Amniotic epithelial cell (primary cell): Measurements from ENCODE around the gene P2RX5.

Source experiments
- DNase-seq: peaks from one replicate; pipeline ENCODE4 v3.0.0-alpha.2; 2010; ENCODE audit warnings: low read depth

P2RX5 gene

DNA sequence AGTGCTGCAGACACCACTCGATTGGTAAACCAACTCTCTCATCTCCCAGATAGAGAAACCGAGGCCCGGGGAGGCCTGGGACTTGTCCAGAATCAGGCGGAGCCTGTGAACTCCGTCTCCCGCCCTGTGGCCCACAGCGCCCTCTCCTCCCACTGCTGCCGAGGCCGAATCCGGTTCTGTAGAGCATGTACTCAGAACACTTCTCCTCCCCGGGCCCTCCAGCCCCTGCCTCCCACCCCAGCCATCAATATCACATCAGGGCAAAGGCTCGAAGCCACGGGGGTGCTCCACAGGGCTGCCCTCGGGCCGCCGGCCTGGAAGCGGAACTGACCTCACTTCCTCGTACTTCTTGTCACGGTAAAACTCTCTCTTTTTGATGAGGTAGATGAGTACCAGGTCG, 14.4 kb downstream of the P2RX5 start:
- DNase-seq, result no peak

DNA sequence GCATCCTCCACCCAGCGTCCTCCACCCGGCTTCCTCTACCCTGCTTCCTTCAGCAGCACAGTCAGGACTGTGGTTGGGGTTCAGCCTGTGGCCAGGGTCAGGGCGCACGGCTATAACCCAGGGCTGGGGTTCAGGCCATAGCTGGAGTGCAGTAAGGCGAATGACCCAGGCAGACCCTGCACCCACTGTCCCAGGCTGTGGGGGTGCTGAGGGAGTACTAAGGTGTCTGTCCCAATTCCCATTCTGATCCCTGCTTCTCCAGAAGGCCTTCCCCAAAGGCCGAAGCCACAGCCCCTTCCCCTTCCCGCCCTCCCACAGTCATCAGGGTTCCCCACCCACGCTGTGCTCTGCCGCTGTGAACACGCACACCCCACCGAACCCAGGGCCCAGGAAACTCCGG, 14.9 kb downstream of the P2RX5 start:
- no peak for DNase-seq

DNA sequence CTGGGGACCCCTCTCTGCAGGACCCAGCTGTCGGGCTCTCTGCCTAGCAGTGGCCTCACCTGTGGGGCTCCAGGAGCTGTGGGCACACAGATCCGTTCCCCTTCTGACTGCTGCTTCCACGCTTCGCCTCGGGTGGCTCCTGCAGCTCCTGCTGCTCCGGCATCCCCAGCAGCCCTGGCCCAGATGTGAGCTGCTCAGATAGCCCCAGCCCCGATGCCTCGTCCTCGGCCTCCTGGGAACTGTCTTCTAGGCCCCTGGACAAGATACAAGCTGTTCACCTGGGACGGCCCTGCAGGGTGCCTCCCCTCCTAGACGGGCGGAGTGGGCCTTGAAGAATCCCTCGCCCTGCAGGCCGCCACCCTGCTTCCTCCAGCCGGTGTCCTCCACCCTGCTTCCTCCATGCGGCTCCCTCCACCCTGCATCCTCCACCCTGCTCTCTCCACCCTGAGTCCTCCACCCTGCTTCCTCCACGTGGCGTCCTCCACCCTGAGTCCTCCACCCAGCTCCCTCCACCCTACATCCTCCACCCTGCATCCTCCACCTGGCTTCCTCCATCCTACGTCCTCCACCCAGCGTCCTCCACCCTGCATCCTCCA, 16.3 kb downstream of the P2RX5 start:
- no peak for DNase-seq

DNA sequence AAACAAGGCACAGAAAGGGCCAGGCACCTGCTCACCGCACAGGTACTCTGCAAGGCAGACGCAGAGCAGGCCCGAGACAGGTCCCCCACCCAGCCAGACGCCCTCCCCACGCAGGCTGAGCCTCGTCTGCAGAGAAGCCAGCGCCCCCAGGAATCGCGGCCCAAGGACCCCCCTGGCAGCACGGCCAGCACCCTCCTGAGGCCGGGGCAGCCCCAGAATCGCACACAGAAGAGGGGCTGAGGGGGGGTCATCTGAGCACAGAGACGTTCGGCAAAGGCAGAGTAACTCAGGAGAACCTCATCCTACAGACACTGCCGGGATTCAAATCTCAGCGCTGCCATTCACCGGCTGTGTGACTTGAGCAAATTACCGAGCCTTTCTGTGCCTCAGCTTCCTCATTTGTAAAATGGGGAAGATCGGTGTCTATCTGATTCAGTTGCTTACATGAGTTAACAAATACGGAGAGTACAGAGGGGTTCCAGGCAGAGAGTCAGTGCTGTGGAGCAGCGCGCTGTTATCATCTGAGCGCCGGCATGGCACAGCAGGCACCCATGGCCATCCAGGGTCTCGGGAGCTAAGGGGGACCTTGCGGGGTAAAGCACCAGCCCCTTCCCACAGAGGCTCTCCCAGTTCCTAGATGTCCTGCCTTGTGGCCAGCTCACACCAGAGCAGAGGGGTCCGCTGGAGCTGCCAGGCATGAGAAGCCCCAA, 17.0 kb downstream of the P2RX5 start:
- no peak for DNase-seq

DNA sequence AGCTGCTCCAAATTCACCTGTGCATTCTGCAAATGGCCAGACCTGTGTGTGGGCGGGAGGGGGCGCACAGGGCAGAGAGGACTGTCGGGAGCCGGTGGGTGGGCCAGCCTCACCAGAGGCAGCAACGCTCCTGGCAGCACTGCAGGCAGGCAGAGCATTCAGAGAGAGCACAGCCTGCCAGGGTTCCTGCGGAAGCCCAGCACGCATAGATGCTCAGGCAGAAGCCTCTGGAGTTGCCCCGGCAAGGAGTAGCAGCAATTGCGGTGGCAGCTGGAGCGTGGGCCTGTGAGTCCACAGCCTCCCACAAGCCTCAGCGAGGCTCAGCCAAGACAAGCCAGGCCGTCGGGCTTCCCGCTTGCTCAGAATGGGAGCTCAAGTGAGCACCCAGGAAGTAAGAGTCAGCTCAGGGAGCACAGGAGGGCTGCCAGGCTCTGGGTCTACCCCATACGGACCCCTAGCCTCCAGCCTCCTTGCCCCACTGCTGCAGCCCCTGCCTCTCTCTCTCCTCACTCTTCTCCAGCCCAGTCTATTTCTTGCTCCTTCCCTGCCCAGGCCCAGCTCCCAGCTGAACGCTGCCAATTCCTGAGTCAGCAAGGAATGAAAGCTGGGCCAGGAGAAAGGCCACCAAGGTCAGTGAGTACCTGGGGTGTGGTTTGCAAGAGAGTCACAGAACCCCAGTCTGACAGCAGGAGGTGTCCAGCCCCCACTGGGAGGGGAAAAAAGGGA, 17.7 kb downstream of the P2RX5 start:
- peak; percentile 29 for DNase-seq

DNA sequence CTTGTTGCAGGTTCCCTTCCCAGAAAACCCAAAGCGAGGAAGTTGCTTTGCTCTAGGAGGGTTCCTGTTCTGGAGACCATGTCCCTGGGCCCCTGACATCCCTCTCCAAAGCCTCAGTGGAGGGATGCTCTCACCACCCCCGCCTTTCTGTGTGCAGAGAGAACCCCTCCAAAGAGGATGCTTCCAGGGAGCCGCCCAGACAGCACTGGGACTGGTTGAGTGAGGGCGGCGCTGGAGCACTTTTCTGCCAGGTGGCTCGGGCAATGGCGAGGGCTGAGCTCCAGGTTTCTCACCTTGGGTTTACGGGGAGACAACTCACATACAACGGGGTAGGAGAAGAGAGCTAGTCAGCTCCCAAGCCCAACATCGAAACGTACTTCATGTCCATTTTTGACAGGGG, 20.1 kb downstream of the P2RX5 start:
- no peak for DNase-seq

DNA sequence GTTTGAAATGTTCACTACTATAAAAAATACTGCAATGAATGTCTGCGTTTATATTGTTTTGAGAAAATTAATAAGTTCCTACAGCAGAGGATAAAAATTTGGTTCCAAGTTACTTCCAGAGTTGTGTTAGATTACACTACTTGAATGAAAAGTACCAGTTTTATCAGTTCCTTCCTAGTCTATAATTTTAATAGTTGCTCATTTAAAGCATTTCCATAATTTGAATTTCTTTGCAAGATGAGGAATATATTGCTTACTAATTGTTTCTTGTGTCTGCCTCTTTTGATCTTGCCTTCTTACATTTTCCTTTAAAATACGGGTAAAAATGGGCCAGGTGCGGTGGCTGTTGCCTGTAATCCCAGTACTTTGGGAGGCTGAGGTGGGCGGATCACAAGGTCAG, 23.4 kb downstream of the P2RX5 start:
- DNase-seq, result no peak

DNA sequence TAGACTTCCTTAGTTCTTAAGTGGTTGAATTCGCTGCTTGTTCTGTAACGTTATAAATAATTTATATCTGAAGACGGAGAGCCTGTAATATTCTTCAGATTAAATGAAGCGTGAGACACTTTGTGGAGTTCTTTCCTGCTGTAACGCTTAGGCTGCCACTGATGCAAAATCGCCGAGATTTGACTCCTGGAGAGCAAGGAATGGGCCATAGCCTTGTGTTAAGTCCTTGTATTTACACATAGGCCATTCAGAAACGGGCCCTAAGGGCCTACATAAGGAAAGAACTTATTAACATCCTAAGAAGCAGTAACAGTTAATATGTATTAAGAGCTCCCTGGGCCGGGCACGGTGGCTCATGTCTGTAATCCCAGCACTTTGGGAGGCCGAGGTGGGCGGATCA, 26.4 kb downstream of the P2RX5 start:
- no peak for DNase-seq

DNA sequence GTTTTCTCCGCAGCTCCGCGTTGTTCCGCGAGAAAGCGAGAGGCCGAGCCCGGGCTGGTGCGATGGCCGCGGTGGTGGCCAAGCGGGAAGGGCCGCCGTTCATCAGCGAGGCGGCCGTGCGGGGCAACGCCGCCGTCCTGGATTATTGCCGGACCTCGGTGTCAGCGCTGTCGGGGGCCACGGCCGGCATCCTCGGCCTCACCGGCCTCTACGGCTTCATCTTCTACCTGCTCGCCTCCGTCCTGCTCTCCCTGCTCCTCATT, 26.9 kb downstream of the P2RX5 start:
- no peak for DNase-seq

DNA sequence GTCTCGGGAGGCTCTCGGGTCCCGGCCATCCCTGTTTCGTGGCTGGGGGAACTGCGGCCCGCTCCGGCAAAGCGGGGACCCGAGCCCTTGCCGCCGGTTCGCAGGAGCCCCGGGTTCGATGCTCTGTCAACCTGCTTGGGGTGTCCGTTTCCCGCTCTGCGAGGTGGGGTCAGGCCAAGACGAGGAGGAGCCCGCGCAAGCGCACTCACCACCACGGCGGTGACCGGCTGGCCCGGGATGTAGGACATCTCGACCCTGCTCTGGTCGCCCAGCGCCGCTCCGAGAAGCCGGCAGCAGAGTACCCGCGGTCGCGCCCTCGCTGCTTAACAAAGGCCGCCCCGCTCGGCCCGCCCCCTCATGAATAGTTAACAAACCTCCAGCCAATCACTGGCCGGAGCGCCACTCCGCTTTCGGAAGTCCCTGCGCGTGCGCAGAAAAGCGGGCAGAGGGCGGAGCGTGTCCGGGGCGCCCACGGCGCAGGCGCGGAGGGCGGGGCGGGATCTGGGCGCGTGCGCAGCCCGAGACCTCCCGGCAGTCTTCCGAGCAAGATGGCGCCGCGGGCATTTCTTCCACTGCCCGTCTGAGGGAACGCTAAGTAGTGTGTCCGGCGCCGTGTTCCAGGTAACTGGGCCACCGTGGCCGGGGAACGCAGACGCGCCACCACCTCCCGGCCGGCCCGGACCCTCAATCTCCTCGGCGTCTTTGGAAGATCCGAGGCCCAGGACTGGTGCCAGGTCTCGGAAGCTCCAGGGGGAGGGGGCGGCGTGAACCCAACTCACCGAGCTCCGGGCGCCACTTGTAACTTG, 27.5 kb downstream of the P2RX5 start, which contains the start of the genes EMC6 and TAX1BP3:
EMC6 (plus strand) TSS at position 534 of the 806 bp plus-strand sequence. CDS start 335 bp downstream, outside the sequence.
TAX1BP3 (minus strand) TSS at position 300 of the 806 bp plus-strand sequence; CDS start at position 248, 52 bp downstream.
- DNase-seq, result peak; percentile 92

DNA sequence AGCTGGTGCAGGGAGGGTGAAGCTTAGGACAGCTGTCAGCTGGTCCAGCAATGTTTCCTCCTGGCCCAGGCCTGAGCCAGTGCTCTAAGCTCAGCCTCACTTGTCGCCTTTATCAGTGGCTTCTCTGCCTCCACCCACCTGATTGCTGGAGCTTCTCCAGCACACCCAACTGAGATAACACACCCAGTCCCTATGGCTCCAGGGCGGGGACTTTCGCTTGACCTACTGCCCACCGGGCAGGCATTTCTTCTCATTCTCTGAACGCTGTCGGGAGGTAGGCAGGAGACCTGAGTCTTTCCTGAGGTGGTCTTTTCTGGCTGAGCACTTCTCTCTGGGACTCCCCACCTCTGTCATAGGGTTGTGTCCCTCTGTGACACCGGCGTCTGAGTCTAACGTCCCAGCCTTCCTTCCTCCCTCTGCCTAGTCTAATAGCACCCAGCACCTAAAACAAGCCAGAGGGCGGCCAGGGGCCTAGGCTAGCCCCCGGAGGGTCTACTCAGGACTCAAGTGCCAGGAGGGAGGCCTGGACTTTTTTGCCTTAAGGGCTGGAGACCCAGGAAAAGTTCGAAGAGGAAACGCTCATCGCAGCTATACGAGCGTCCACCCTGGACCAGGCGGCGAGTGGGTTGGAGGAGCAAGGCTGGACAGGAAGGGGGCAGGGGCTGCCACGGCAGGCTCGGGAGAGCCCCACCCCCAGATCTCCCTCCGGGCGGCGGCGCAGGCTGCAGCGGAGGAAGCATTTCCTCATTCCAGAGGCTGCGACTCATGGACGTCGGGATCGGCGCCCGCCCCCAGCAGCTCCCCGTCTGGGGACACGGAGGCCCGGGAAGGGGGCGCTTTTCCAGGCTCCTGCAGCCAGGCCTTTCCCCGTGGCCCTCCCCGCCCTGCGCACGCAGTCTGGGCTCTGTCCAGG, 28.3 kb downstream of the P2RX5 start:
- peak; percentile 87 for DNase-seq

DNA sequence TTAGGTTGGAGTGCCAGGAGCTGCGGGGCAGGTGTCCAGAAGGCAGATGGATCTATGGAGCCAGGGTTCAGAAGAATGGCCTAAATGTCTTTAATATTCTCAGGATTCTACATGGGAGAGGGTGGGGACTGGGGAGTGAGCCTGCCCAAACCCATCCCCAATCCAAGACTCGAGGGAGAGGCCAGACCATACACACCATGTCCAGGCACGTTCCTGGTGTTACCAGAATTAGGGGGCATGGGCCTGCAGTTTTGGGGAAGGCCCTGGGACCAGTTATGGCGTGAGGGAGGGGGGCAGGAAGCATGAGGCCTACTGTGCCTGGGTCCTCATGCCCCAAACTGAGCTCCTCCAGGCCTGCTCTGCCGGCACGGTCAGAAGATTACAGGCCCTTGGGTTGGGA, 29.4 kb downstream of the P2RX5 start:
- DNase-seq, result no peak

DNA sequence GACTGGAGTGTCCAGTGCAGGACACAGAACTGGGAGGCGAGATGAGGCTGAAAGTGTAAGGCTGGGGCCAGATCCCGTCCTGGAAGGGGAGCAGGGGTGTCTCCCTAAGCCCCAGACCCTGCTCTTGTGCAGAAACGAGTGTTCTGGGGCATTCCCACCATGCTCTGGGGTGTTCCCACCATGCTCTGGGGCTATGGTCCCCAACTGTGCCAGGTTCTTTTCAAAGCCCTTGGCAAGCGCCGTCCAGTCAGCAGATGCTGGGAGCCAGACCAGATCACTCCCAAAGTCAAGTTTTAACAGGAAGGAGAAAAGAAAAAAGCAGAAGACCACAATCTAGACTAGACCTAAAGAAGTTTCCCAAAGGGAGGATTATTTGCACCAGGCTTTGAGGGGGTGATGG, 30.1 kb downstream of the P2RX5 start:
- DNase-seq, result no peak

DNA sequence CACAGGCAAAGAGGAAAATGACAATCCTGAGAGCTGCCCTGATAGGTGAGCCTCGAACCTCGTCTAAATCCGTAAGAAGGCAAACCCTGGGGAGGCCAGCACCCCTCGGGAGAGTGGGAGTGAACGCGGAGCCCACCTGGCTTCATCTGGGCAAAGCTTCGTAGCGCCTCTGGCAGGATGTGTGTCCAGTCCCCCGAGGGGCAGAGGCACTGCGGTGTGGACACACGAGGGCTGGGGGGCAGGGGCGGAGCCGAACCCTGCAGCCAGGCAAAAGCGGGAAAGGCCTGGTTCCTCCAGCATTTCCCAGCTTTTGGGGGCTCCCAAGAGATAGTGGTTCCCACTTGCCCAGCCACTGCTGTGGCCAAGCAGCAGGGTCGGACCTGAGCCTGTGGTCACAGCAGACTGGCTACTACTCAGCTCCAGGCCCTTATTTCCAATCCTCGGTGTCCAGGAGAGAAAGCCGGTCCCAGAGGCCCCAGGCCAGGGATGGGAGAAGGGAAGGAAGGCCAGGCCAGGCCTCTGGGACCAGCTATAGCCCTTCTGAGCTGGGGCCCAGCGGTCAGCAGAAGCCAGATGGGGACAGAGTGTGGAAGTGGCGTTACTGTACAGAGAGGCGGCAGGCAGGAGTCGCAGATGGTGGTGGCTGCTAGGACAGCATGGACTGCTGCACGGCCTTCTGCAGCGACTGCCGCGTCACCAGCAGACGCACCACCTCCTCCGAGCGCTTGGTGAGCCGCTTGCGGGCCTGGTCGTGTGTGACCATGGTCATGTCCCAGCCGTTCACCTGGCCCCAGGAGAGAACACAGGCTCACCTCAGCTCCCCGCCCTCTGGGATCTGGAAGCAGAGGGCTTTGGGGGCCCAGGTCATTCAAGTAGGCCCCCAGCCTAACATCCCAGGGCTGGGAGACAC, 32.6 kb downstream of the P2RX5 start:
- no peak for DNase-seq

DNA sequence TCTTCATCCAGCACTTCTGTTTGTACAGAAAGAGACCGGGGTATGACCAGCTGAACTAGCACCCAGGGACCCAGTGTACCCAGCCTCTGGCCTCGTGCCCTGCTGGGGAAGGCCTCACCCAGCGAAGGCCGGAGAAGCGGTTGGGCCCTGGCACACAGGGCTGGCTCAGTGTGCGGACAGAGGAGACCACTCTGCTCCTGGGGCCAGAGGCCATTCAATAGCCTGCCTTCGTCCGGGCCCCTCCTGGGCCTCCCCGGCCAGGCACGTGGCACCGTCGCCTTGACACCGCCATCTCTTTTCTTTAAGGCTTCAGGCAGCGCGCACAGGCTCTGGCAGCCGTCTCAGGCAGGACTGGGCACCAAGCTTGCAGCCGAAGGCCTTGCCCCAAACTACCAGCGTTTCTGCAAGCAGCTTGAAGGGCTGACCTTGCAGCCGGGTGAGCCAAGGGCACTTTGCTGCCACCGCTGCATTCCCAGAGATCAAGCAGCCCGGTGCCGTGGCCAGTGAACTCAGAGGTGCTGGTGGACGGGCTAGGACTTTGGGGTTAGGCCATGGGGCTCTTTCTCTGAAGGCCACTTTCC, 35.6 kb downstream of the P2RX5 start:
- no peak for DNase-seq

DNA sequence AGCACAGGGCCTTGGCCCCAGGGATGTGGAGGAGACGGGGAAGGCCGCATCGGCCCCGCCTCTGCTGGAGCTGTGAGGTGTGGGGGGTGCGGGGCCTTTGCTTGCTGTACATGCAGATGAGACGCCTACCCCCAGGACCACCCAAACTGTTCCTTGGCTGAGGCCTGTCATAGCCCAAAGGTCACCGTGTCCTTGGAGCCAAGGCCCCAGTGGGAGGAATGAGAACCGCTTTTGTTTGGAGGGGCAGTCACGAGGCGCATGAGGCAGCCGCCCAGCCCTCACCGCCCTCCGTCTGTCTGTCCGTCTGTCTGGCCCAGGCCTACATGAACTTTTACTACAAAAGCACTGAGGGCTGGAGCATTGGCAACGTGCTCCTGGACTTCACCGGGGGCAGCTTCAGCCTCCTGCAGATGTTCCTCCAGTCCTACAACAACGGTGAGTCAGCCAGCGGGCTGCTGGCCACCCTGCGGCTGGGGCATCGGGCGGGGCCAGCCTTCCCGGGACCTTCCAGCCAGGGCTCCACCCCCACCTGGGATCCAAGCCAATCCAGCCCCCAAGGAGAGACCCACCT, 36.3 kb downstream of the P2RX5 start:
- peak; percentile 84 for DNase-seq

DNA sequence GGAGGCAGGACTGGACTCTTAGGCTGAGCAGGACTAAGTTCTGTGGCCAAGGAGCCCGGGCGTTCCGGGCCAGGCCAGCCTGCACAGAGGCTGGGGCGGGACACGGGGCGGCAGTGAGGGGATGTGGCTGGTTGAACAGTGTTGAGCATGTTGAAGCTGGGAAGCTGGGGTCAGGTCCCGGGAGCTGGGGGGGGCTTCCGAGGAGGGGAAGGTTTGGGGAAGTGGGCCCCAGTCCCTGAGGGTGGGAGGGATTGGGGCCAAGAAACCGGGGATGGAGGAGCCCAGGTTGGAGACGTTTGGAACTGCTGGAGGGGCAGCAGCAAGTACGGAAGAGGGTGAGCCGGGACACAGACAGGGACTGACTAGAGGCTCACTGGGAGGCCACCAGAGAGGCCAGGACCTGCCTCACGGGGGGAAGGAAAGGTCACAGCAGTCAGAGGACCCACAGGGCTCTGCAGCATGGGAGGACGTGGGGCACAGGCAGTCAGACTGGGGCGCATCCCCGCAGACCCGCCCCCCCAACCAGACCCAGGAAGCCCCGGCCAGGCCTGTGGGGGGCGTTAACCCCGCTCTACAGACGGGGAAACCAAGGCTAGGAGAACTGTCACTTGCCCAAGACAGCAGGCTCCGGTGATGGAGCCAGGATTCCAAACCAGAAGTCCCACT, 37.0 kb downstream of the P2RX5 start:
- DNase-seq, result no peak

DNA sequence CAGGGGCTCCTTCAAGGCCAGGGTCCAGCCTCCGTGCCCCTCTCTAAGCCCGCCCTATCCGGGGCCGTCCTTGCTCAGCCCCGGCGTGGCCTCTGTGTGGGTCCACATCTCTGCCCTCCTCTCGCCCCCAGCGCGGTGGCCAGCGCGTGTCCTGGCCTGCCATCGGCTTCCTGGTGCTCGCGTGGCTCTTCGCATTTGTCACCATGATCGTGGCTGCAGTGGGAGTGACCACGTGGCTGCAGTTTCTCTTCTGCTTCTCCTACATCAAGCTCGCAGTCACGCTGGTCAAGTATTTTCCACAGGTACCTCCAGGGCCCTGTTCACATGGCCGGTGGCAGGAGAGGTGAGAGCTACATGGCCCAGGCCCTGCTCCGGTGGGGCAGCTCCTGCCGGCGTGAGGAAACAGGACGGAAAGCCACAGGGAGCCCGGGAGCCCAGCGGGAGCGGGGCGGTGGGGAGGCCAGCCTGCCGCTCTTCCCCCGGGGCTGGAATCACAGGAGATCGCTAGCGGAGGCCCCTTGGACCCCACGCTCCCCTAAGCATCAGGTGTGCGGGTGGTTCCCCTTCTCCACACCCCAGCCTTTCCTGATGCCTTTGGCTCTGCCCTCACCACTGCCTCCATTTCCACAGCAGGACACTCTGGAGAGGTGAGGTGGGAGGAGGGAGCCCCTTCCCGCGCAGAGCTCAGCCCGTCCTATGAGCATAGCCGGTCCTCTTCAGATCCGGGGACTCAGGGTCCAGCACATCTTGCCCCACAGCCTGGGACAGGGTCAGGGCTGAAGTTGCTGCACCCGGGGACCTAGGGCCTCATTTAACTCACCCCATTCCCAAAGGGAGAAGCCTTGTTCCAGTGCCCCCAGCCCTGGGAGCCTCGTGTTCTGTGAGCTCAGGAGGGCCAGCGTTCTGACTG, 37.8 kb downstream of the P2RX5 start:
- DNase-seq, result no peak
